H9 (cell line): Measurements from ENCODE around the gene BAG2. TPM values are rescaled to one million over a fixed set of nuclear protein-coding genes. Genes with fewer than 3 reads are reported as not detected.

Experiments used
- DNase-seq: peaks from one replicate; pipeline ENCODE4 v3.0.0-alpha.2; 2017
- H2AFZ ChIP-seq: one replicate; pipeline ENCODE4 v1.6.1; 2013; ENCODE audit warnings: mild to moderate bottlenecking, low read length, control low read depth, moderate library complexity
- H2AK5ac ChIP-seq: 2 replicates; pipeline ENCODE4 v1.6.1; 2013; ENCODE audit warnings: low read length, control low read depth, mixed read lengths; ENCODE audit not compliant: insufficient read length
- H2BK120ac ChIP-seq: one replicate; pipeline ENCODE4 v1.6.1; 2013; ENCODE audit warnings: low read depth, mild to moderate bottlenecking, low read length, control low read depth, inconsistent platforms; ENCODE audit not compliant: poor library complexity, severe bottlenecking
- H2BK12ac ChIP-seq: 2 replicates; pipeline ENCODE4 v1.6.1; 2013; ENCODE audit warnings: low read length, control low read depth, mixed read lengths, low read depth; ENCODE audit not compliant: insufficient read length
- H2BK15ac ChIP-seq: 2 replicates; pipeline ENCODE4 v1.6.1; 2013; ENCODE audit warnings: low read depth, low read length, control low read depth
- H2BK20ac ChIP-seq: one replicate; pipeline ENCODE4 v1.6.1; 2013; ENCODE audit warnings: low read depth, mild to moderate bottlenecking, low read length, control low read depth, inconsistent platforms; ENCODE audit not compliant: poor library complexity, severe bottlenecking
- H2BK5ac ChIP-seq: 2 replicates; pipeline ENCODE4 v1.6.1; 2013; ENCODE audit warnings: low read length, control low read depth, mixed read lengths; ENCODE audit not compliant: insufficient read length
- H3K14ac ChIP-seq: 2 replicates; pipeline ENCODE4 v1.6.1; 2013; ENCODE audit warnings: low read length, control low read depth; ENCODE audit not compliant: insufficient read depth
- H3K18ac ChIP-seq: 2 replicates; pipeline ENCODE4 v1.6.1; 2013; ENCODE audit warnings: low read depth, mild to moderate bottlenecking, mixed read lengths, low read length, control low read depth; ENCODE audit not compliant: insufficient read length
- H3K23ac ChIP-seq: 2 replicates; pipeline ENCODE4 v1.6.1; 2013; ENCODE audit warnings: low read length, control low read depth, mixed read lengths, low read depth; ENCODE audit not compliant: insufficient read length
- H3K23me2 ChIP-seq: 2 replicates; pipeline ENCODE4 v1.6.1; 2013; ENCODE audit warnings: low read depth, mild to moderate bottlenecking, mixed read lengths, low read length, control low read depth; ENCODE audit not compliant: insufficient read length, poor library complexity, severe bottlenecking
- H3K27ac ChIP-seq: 2 replicates; pipeline ENCODE4 v1.5.1; 2013; ENCODE audit warnings: low read length, control low read depth, mixed read lengths, low read depth; ENCODE audit not compliant: insufficient read length
- H3K27me3 ChIP-seq: 2 replicates; pipeline ENCODE4 v1.6.1; 2013; ENCODE audit warnings: low read length, control low read depth, inconsistent platforms; ENCODE audit not compliant: insufficient read depth
- H3K4ac ChIP-seq: 2 replicates; pipeline ENCODE4 v1.6.1; 2013; ENCODE audit warnings: low read depth, mild to moderate bottlenecking, control low read depth, inconsistent platforms, low read length, moderate library complexity
- H3K4me1 ChIP-seq: 2 replicates; pipeline ENCODE4 v1.6.1; 2013; ENCODE audit warnings: low read length, control low read depth, inconsistent platforms; ENCODE audit not compliant: insufficient read depth
- H3K4me2 ChIP-seq: 2 replicates; pipeline ENCODE4 v1.6.1; 2013; ENCODE audit warnings: low read length, control low read depth, mixed read lengths; ENCODE audit not compliant: insufficient read length, insufficient read depth
- H3K56ac ChIP-seq: 2 replicates; pipeline ENCODE4 v1.6.1; 2013; ENCODE audit warnings: low read depth, mild to moderate bottlenecking, mixed read lengths, low read length, control low read depth; ENCODE audit not compliant: insufficient read length
- H3K79me1 ChIP-seq: 2 replicates; pipeline ENCODE4 v1.6.1; 2013; ENCODE audit warnings: low read depth, mild to moderate bottlenecking, moderate library complexity, low read length, control low read depth, inconsistent platforms; ENCODE audit not compliant: insufficient read depth, poor library complexity, severe bottlenecking
- H3K79me2 ChIP-seq: 2 replicates; pipeline ENCODE4 v1.6.1; 2013; ENCODE audit warnings: low read length, control low read depth, inconsistent platforms; ENCODE audit not compliant: insufficient read depth
- H3K9ac ChIP-seq: 2 replicates; pipeline ENCODE4 v1.6.1; 2013; ENCODE audit warnings: low read length, control low read depth, mixed read lengths; ENCODE audit not compliant: insufficient read length; ENCODE audit errors: extremely low read depth
- H3K9me3 ChIP-seq: one replicate; pipeline ENCODE4 v1.6.1; 2013; ENCODE audit warnings: low read depth, low read length, inconsistent platforms; ENCODE audit not compliant: control insufficient read depth
- H3T11ph ChIP-seq: one replicate; pipeline ENCODE4 v1.6.1; 2013; ENCODE audit warnings: mild to moderate bottlenecking, low read length, control low read depth, inconsistent platforms
- H4K20me1 ChIP-seq: one replicate; pipeline ENCODE4 v1.6.1; 2013; ENCODE audit not compliant: control insufficient read depth, insufficient read length, insufficient read depth
- H4K5ac ChIP-seq: 2 replicates; pipeline ENCODE4 v1.6.1; 2013; ENCODE audit warnings: low read depth, mild to moderate bottlenecking, mixed read lengths, low read length, control low read depth; ENCODE audit not compliant: insufficient read length
- H4K8ac ChIP-seq: replicated peaks from 2 replicates; pipeline ENCODE4 v1.6.1; 2013; ENCODE audit warnings: low read length, control low read depth, mixed read lengths, low read depth; ENCODE audit not compliant: insufficient read length
- H4K91ac ChIP-seq: 2 replicates; pipeline ENCODE4 v1.6.1; 2013; ENCODE audit warnings: low read depth, mild to moderate bottlenecking, moderate library complexity, mixed read lengths, low read length, control low read depth; ENCODE audit not compliant: insufficient read length
- H3K27ac Mint-ChIP-seq, 3 experiments: 2 replicates in 2 of 3; 3 replicates in 1 of 3; pipeline ENCODE4 v1.8.0; 2020 to 2021; ENCODE audit warnings: mixed read lengths in 3 of 3, mild to moderate bottlenecking in 1 of 3, moderate library complexity in 1 of 3
- H3K27me3 Mint-ChIP-seq: 2 replicates; pipeline ENCODE4 v1.8.0; 2021; ENCODE audit warnings: low read depth, mild to moderate bottlenecking, moderate library complexity, mixed read lengths
- H3K36me3 Mint-ChIP-seq, 3 experiments: 2 replicates in 2 of 3; 3 replicates in 1 of 3; pipeline ENCODE4 v1.8.0; 2020 to 2021; ENCODE audit warnings: low read depth in 3 of 3, mixed read lengths in 3 of 3; ENCODE audit not compliant: insufficient read depth in 1 of 3
- H3K4me1 Mint-ChIP-seq, 2 experiments: 2 replicates each; pipeline ENCODE4 v1.8.0; 2020; ENCODE audit warnings: mixed read lengths in 2 of 2
- H3K4me3 Mint-ChIP-seq, 2 experiments: 2 replicates in 1 of 2; 3 replicates in 1 of 2; pipeline ENCODE4 v1.8.0; 2020 to 2021; ENCODE audit warnings: mild to moderate bottlenecking in 2 of 2, mixed read lengths in 2 of 2, moderate library complexity in 1 of 2
- H3K9me3 Mint-ChIP-seq, 2 experiments: 2 replicates in 1 of 2; 3 replicates in 1 of 2; pipeline ENCODE4 v1.8.0; 2020; ENCODE audit warnings: mild to moderate bottlenecking in 2 of 2, mixed read lengths in 2 of 2, moderate library complexity in 1 of 2
- CTCF ChIP-seq: fragments of 200-600 bp; sonication (generic); conservative IDR thresholded peaks from 3 replicates; pipeline ENCODE4 v1.8.0; 2021; ENCODE audit warnings: antibody characterized with exemption, mild to moderate bottlenecking
- WGBS: extraction: QIAGEN DNeasy Blood & Tissue Kit; methylation state at CpG from one replicate; pipeline ENCODE4 v1.1.7; 2013; ENCODE audit warnings: missing lambda C conversion rate, low lambda C conversion rate, mixed read lengths; ENCODE audit not compliant: insufficient read length; ENCODE audit errors: extremely low coverage; 5-methylcytosine and 5-hydroxymethylcytosine counted together
- total RNA-seq: library from RNA; stranded (reverse); gene quantifications from 2 replicates; pipeline ENCODE4 v1.2.1, GENCODE V29; 2021

BAG2 gene
- total RNA-seq, 1 experiment from 2014 or later: 8.4 TPM

- no peak overlapping the region for H3K56ac ChIP-seq
- H3K79me1 ChIP-seq: no peaks in the 10 kb centered on the region
- peak overlapping the region; percentile 3; the same call in 1 of the 2 replicates for H3K14ac ChIP-seq
- peak overlapping the region; percentile 28 for H3K27ac ChIP-seq
- Mint-ChIP-seq H3K4me1 (peaks cover 34 to 41% of the 10 kb centered on the region in 2 experiments), H3K27ac (peak overlapping the region in 2 of 3 experiments; percentile 60 to 76; a peak in 3 of 7 replicates), H3K27me3 (no peaks in the 10 kb centered on the region), H3K4me3 (peak overlapping the region; percentile 83 to 94), H3K9me3 (no peaks in the 10 kb centered on the region; a peak in 1 of 5 replicates), H3K36me3 (no peaks in the 10 kb centered on the region; a peak in 1 of 7 replicates)
- no peak overlapping the region for H2BK12ac ChIP-seq
- H3K4ac ChIP-seq: no peak overlapping the region; the same call in 1 of the 2 replicates
- H4K91ac ChIP-seq: no peak overlapping the region
- H3T11ph ChIP-seq: no peak overlapping the region
- no peak overlapping the region for H4K5ac ChIP-seq
- H3K27me3 ChIP-seq: no peaks in the 10 kb centered on the region; the same call in 1 of the 2 replicates
- H2BK5ac ChIP-seq: no peak overlapping the region
- no peaks in the 10 kb centered on the region for H3K4me1 ChIP-seq
- H2BK15ac ChIP-seq: no peak overlapping the region
- peaks cover 11% of the 10 kb centered on the region for H3K23me2 ChIP-seq
- peak; percentile 34 for DNase-seq
- H4K20me1 ChIP-seq: no peaks in the 10 kb centered on the region
- peak overlapping the region; percentile 32 for H3K18ac ChIP-seq
- H3K4me2 ChIP-seq: peak overlapping the region; percentile 95
- no peaks in the 10 kb centered on the region for H3K9me3 ChIP-seq
- peak overlapping the region; percentile 27 for H2AFZ ChIP-seq
- H2BK20ac ChIP-seq: no peak overlapping the region
- TF ChIP-seq CTCF: no peak
- no CpG with 5 or more reads among the region's 19 CpGs for WGBS
- no peak overlapping the region for H2BK120ac ChIP-seq
- no peak overlapping the region for H2AK5ac ChIP-seq
- no peak overlapping the region for H3K23ac ChIP-seq
- peaks cover 14% of the 10 kb centered on the region; the same call in 1 of the 2 replicates for H3K79me2 ChIP-seq
- H3K9ac ChIP-seq: peak overlapping the region; percentile 76
- H4K8ac ChIP-seq: no peak overlapping the region
Observed at GRCh38 chr6:57173056-57173885, 1.1 kb downstream of the BAG2 start.
